HG03108 (cell line): Measurements from ENCODE around the gene EHMT1.

Source experiments
- ATAC-seq: cut with Tn5 transposase; IDR thresholded peaks from one replicate; pipeline ENCODE4 v1.9.1; 2021; ENCODE audit warnings: moderate library complexity; ENCODE audit not compliant: unreplicated experiment

The EHMT1 gene

DNA sequence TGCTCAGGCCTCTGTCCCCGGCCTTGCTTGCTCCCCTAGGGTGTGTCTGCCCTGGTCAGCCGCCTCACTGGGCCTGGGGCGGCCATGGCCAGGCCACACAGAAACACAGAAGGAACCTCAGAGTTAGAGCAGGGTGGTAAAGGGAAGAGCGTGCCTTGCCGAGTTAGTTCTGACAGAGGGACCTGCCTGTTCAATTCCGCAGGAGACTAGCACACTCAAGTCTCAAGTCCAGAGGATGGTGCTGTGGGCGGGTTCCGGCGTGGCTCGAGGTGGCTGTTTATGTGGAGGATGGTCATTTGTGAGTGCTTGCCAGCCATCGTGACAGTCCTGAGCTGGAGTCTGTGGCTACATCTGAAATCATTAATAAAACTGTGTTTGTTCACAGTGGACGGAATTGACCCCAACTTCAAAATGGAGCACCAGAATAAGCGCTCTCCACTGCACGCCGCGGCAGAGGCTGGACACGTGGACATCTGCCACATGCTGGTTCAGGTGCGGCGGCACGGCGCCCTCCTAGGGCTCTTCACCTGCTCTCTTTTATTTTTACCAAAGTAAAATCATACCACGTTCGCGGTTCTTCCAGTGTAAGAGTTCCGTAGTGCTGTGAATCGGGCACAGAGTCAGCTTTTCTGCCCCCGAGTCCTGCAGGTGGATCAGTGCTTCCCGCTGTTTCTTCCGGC is 163.2 kb downstream of the EHMT1 start:
- ATAC-seq: no peak

DNA sequence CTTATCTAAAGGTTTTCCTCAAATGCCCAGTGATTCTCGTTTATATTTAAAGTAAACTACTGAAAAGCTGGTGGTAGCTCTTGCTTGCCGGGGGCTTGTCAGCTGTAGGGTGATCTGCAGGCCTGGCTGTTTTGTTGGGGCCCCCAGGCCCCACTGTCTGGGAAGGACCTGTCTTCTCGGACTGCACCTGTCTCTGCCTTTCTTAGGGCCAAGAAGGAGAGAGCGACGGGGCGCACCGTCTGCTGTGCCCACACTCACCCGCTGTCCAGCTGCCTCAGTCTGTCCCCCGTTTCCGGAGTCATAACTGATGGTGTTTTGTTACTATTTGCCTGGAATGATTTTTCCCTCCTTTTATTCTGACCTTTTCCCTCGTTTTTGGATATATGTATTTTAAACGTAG is 164.7 kb downstream of the EHMT1 start:
- ATAC-seq: no peak

DNA sequence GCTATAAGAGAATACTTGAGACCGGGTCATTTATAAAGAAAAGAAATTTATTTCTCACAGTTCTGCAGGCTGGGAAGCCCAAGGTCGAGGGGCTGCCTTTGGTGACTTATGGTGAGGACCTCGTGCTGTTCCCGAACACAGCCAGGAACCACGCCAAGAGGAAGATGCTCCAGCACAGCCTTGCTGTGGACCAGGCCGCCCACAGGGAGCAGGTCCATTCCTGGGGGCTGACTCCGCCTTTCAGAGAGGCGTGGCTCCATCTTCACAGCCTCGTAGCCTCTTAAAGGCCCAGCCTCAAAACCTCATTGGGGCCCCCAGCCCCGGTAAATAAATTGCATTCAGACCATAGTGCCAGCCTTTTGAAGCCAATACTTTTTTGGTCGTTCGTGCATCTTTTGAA is 165.2 kb downstream of the EHMT1 start:
- no peak for ATAC-seq

- ATAC-seq: no peak
Measured at GRCh38 chr9:137784641-137785513, 166.1 kb downstream of the EHMT1 start.

DNA sequence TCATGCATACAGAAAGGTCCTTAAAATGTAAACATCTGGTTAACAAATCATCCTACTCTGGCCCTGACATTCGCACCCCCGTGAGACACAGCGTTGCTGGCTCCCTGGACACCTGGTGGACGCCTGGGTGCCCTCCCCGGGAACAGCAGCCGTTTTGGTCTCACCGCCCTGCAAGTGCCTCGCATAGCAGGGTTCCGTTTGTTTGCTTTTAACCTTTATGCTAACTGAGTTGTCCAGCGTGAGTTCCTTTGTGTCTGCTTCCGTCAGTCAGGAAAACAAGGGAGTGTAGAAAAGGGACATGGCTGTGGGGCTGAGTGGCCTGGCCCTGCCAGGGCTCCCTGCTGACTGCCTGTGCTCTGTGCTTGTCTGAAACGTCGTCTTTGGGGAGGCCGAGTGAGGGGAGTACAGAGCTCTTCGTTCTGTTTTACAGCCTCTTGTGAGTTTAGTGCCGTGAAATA is 166.9 kb downstream of the EHMT1 start:
- no peak for ATAC-seq

DNA sequence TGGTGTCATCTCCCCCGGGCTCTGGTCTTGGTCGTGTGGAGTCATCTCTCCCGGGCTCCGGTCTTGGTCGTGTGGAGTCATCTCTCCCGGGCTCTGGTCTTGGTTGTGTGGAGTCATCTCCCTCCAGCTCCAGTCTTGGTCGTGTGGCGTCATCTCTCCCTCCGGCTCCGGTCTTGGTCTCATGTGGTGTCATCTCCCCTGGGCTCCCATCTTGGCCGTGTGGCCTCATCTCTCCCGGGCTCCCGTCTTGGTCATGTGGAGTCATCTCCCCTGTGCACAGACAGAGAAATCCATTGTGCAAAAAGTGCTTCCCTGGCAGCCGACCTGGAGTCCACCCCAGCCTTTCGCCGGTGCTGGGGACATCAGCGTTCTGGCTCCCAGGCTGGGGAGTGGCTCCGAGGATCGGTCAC is 167.7 kb downstream of the EHMT1 start:
- no peak for ATAC-seq

- ATAC-seq: no peak
Measured at GRCh38 chr9:137787381-137787780, 168.6 kb downstream of the EHMT1 start.

GRCh38 chr9:137787786-137788505 is 169.1 kb downstream of the EHMT1 start:
- ATAC-seq: no peak

GRCh38 chr9:137788561-137789294 is 169.9 kb downstream of the EHMT1 start:
- no peak for ATAC-seq

DNA sequence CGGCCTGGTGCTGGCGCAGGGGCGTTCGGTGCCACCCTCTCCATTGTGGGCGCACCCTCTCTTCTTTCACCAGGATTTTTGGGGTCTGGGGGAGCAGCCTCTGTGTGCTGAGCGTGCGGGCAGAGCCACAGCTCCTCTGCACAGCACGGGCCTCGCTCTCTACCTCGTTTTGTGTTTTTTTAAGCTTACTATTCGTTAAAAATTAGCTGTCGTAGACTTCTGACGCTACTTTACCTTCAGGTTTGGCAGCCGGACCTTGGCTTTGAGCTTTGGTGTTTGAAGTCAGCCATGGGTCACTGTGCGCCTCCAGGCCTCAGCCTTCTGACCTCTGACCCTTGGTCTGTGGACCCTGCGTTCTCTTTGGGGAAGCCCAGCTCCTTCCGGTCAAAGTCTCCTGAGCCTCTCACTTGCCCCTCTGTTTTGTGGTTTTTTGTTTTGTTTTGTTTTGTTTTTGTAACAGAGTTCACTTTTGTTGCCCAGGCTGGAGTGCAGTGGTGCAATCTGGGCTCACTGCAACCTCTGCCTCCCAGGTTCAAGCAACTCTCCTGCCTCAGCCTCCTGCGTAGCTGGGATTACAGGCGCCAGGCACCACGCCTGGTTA is 170.6 kb downstream of the EHMT1 start:
- ATAC-seq: no peak

DNA sequence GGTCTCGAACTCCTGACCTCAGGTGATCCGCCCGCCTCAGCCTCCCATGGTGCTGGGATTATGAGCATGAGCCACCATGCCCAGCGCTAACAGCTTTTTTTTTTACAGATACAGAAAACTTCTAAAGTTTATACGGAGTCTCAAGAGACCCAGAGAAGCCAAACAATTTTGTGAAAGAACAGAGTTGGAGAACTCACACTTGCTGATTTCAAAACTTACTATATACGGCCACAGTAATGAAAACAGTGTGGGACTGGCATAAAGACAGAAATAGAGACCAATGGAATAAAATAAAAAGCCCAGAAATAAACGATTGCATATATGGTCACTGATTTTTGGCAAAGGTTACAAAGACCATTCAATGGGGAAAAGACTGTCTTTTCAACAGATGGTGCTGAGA is 173.1 kb downstream of the EHMT1 start:
- ATAC-seq: no peak

- no peak for ATAC-seq
Measured at GRCh38 chr9:137793196-137793841, 174.5 kb downstream of the EHMT1 start.

DNA sequence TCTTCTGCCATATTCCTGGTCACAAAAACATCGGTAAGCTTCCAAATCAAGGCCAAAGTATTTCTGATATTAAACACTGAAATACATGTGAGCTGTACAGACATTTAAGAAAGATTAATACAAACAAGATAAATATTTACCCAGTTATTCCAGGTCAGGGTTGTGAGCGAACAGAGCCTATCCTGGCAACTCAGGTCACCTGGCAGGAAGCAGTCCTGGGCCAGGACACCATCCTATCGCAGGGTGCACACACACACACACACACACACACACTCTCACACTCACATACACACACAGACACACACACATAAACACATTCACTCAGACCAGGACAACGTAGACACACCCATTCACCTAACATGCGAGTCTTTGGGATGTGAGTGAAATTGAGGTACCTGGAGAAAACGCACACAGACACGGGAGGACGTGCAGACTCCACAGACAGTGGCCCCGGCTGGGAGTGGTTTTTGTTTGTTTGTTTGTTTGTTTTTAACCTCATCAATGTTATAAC is 176.4 kb downstream of the EHMT1 start:
- no peak for ATAC-seq

- no peak for ATAC-seq
Measured at GRCh38 chr9:137797206-137798120, 178.7 kb downstream of the EHMT1 start.

GRCh38 chr9:137798142-137798541 is 179.3 kb downstream of the EHMT1 start:
- ATAC-seq: no peak

DNA sequence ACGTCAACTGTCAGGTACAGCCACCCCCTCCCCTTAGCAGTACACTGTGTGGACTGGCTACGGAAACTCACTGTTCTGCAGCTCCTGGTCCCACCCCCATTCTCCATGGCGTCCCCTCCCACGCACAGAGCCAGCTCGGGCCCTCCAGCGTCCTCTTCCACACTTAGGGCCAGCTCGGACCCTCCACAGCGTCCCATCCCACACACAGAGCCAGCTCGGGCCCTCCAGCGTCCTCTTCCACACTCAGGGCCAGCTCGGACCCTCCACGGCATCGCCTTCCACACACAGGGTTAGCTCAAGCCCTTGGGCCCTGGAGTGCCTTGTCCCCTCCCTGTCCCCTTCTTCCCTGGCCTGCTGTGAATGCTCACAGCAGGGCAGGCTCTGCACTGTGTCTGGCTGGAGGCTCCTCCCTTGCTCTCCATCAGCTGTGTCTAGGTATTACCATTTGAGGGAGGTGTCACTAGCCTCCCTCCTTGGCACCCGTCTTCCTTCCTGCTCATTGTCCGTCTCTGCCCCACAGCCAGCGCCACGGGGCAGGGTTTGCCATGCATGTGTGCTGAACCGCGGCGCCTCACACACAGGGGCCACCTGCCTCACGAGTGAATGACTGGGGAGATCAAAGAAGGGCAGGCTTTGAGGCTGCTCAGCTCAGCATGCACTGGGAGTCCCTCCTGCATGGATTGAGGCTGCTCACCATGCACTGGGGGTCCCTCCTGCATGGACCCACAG is 180.3 kb downstream of the EHMT1 start:
- ATAC-seq: no peak

- no peak for ATAC-seq
Measured at GRCh38 chr9:137799630-137799983, 180.8 kb downstream of the EHMT1 start.
